PC-9 (cell line): ENCODE measurements around the gene PAXX.

ENCODE experiments used
- EZH2 ChIP-seq: fragments of 200-600 bp; sonication (generic); IDR thresholded peaks from 2 replicates; pipeline ENCODE4 v1.8.0; 2017; ENCODE audit warnings: antibody characterized with exemption, low read depth
- TF ChIP-seq, protein P1 (sequence below): fragments of 200-600 bp; sonication (generic); conservative IDR thresholded peaks from 2 replicates; pipeline ENCODE4 v1.6.1; 2017; ENCODE audit warnings: mixed run types, antibody characterized with exemption, mild to moderate bottlenecking, moderate library complexity

DNA sequence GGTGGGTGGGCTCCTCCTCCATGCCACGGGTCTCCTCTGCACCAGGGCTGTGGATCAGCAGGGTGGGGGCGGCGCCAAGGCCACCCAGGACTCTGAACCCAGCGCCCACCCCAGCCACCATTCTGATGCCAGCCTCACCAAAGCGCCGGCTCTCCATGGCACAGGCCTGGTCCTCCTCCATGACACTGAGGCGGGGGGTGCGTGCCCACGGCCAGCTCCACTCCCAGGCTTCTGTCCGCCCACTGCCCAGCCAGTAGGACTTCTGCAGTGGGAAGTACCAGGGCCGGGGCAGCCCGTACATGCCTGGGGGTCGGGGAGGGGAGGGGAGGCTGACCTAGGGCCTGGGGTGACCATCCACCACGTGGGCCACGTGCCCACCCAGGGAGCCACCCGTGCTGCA, 24.2 kb downstream of the PAXX start:
- no peak for TF ChIP-seq EZH2
- TF ChIP-seq, protein P1, sequence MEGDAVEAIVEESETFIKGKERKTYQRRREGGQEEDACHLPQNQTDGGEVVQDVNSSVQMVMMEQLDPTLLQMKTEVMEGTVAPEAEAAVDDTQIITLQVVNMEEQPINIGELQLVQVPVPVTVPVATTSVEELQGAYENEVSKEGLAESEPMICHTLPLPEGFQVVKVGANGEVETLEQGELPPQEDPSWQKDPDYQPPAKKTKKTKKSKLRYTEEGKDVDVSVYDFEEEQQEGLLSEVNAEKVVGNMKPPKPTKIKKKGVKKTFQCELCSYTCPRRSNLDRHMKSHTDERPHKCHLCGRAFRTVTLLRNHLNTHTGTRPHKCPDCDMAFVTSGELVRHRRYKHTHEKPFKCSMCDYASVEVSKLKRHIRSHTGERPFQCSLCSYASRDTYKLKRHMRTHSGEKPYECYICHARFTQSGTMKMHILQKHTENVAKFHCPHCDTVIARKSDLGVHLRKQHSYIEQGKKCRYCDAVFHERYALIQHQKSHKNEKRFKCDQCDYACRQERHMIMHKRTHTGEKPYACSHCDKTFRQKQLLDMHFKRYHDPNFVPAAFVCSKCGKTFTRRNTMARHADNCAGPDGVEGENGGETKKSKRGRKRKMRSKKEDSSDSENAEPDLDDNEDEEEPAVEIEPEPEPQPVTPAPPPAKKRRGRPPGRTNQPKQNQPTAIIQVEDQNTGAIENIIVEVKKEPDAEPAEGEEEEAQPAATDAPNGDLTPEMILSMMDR = no peak
